ENCODE results near the gene MCU.

MCU gene

GRCh38 chr10:72801263-72801868 is 109.4 kb downstream of the MCU start:
- DNase-seq (ENCODE audit: low read depth, low spot score): no peak

- DNase-seq (ENCODE audit: low read depth, low spot score): no peak
These were observed 110.4 kb downstream of the MCU start for GRCh38 chr10:72802332-72802731.

DNA sequence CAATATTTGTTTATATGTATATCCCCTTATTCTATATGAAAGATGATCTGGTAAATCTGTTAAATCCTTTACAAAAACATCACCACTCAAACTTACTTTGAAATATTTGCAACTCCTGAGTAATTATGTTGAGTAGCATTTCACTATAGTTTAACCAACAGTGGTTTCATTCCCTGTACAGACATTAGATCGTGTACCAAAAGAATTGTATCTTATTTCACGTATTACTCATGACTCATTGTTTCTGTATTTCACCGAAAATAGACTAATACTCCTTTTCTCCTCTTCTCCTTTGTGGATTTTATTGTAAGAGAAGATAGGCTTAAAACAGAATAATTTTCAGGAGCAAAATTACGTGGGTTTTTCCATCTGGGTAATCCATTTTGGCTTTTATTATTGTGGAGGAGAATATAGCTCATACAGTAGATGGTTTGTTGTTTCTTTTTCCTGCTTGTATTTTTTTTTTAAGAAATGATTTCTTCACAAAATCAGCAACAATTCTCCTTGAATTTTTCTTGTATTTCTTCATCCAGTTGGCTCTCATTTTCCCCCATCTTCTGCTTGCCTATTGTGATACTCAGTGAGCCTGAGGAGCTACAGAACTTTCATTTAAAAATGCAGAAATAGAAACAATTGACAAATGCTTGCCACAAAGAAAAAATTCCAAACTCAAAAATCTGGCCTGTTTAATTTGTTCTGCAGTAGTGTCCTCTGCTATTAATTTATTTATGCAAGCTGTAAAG is 111.0 kb downstream of the MCU start:
- DNase-seq (ENCODE audit: low read depth, low spot score): no peak

- no peak for DNase-seq (ENCODE audit: low read depth, low spot score)
These were observed 116.1 kb downstream of the MCU start for GRCh38 chr10:72808001-72808400.

GRCh38 chr10:72809006-72809405 is 117.1 kb downstream of the MCU start:
- no peak for DNase-seq (ENCODE audit: low read depth, low spot score)

DNA sequence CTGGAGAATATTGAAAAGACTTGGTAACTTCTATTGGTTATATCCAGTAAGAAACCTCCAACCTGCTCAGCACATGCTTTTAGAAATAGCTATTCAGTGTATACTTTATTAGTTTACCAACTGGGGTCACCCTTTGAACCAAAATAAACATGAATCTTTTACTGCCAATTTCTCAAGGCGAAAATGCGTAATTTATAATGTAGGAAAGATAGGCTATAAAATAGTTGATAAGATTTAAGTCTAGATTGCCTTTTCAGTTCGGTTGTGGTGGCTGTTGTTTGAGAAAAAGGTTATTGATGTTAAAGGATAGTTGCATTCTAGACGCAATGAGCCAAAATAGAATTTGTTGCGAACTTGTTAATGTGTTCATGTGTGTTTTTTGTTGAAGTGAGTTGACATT is 119.0 kb downstream of the MCU start:
- DNase-seq (ENCODE audit: low read depth, low spot score): no peak

- DNase-seq (ENCODE audit: low read depth, low spot score): no peak
These were observed 120.4 kb downstream of the MCU start for GRCh38 chr10:72812415-72812752.

- no peak for DNase-seq (ENCODE audit: low read depth, low spot score)
These were observed 120.9 kb downstream of the MCU start for GRCh38 chr10:72812753-72813430.

- DNase-seq (ENCODE audit: low read depth, low spot score): no peak
These were observed 122.3 kb downstream of the MCU start for GRCh38 chr10:72814099-72814790.

- no peak for DNase-seq (ENCODE audit: low read depth, low spot score)
These were observed 124.6 kb downstream of the MCU start for GRCh38 chr10:72816565-72816964.

GRCh38 chr10:72818076-72818475 is 126.1 kb downstream of the MCU start:
- DNase-seq (ENCODE audit: low read depth, low spot score): no peak

GRCh38 chr10:72819053-72819452 is 127.1 kb downstream of the MCU start:
- no peak for DNase-seq (ENCODE audit: low read depth, low spot score)

DNA sequence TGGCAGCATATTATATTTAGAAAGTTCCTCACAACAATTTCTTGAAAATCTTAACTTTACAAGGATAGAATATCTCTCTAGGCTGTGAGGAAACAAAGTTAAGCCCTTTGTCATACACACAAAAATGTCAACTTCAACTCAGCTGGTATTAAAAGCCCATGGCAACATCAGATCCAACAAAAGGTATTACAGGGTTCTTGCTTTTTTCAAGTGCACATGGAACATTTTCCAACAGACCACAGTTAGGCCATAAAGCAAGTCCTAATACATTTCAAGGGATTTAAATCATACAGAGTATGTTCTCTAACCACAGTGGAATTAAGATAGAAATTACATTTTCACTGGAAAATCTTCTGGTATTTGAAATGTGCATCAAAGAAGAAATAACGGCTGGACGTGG is 129.7 kb downstream of the MCU start:
- no peak for DNase-seq (ENCODE audit: low read depth, low spot score)

GRCh38 chr10:72822342-72822986 is 130.5 kb downstream of the MCU start:
- DNase-seq (ENCODE audit: low read depth, low spot score): no peak

- no peak for DNase-seq (ENCODE audit: low read depth, low spot score)
These were observed 133.2 kb downstream of the MCU start for GRCh38 chr10:72825163-72825562.

GRCh38 chr10:72826346-72826745 is 134.4 kb downstream of the MCU start:
- DNase-seq (ENCODE audit: low read depth, low spot score): no peak

- no peak for DNase-seq (ENCODE audit: low read depth, low spot score)
These were observed 136.4 kb downstream of the MCU start for GRCh38 chr10:72828294-72828693.

- DNase-seq (ENCODE audit: low read depth, low spot score): no peak
These were observed 138.7 kb downstream of the MCU start for GRCh38 chr10:72830625-72831024.

DNA sequence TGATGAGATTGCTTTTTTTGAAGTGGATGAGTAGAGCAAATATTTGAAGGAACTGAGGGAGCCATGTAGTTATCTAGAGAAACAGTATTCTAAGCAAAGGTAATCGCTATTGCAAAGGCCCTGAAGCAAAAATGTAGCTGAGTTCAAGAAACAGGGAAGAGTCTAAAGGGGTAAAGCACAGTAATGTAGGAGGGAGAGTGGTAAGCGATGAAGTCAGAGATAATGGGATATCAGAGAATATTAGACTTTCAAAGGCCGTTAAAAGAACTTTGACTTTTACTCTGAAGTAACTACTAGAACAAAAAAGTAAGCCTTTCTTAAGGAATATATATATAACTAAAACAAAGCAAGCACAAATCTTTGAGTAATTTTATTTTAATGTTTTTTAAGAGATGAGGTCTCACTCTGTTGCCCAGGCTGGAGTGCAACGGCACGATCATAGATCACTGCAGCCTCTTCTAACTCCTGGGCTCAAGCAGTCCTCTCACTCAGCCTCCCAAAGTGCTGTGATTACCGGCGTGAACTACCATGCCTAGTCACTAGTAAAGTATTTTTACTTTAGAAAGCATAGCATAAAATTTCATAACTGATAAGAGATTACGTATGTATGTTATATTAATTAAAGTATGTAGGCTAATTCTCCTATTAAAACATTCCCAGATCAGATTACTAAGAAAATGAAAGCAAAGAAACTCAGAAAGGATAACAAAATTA is 139.9 kb downstream of the MCU start:
- no peak for DNase-seq (ENCODE audit: low read depth, low spot score)

- peak; percentile 52 for DNase-seq (ENCODE audit: low read depth, low spot score)
These were observed 140.8 kb downstream of the MCU start for GRCh38 chr10:72832701-72833100.

DNA sequence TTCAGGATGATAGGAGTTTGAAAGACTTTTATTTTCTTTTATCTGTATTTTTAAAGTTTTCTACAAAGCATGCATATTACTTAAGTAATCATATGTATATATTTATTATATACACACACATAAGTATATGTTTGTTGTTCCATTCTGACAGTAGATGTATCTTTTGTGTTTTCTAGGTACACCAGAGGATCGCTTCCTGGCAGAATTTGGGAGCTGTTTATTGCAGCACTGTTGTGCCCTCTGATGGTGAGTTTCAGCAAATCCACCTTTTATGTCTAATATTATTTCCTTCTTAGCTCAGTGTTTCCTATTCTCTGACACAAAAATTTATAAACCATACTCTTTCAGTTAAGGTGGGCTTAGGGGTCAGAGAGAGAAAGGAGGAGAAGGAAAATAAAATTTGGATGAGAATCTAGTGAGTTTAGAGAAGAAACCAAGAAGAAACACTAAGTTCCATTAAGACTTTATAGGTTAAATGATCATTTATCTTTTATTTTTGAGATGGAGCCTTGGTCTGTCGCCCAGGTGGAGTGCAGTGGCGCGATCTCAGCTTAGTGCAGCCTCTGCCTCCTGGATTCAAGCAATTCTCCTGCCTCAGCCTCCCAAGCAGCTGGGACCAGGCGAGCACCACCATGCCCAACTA is 142.4 kb downstream of the MCU start:
- no peak for DNase-seq (ENCODE audit: low read depth, low spot score)

Data from brain pericyte (primary cell).